Measurements from ENCODE around the gene DST. TPM values are rescaled to one million over a fixed set of nuclear protein-coding genes. Genes with fewer than 3 reads are reported as not detected.

Gene DST
- total RNA-seq, 2 experiments from 2014 or later: 3.1 to 4.4 TPM

- no peak overlapping the region for H3K27ac Mint-ChIP-seq
- ChIA-PET POLR2A (no interaction called here), CTCF (interaction anchor here (0.9 to 1.4 kb wide), 2 partner anchors 18 to 23 kb away, joined by 3 to 6 read pairs; no protein-coding TSS in a partner anchor)
- H3K4me3 Mint-ChIP-seq: no peak overlapping the region
- H3K36me3 Mint-ChIP-seq (ENCODE audit: low read depth): no peaks in the 10 kb centered on the region
- no peaks in the 10 kb centered on the region for H3K4me1 Mint-ChIP-seq
- no peak for DNase-seq
- peaks cover 4% of the 10 kb centered on the region for H3K27me3 Mint-ChIP-seq
- no peaks in the 10 kb centered on the region for H3K9me3 Mint-ChIP-seq
These were observed 5.0 kb downstream of the DST start for GRCh38 chr6:56637640-56638039.

- H3K27ac Mint-ChIP-seq: no peak overlapping the region
- ChIA-PET POLR2A (no interaction called here), CTCF (no interaction called here)
- H3K36me3 Mint-ChIP-seq (ENCODE audit: low read depth): no peaks in the 10 kb centered on the region
- no peaks in the 10 kb centered on the region for H3K4me1 Mint-ChIP-seq
- no peak overlapping the region for H3K4me3 Mint-ChIP-seq
- H3K9me3 Mint-ChIP-seq: no peaks in the 10 kb centered on the region
- no peak for DNase-seq
- H3K27me3 Mint-ChIP-seq: no peaks in the 10 kb centered on the region
These were observed 14.6 kb downstream of the DST start for GRCh38 chr6:56628105-56628504.

GRCh38 chr6:56625356-56625755 is 17.3 kb downstream of the DST start:
- no peaks in the 10 kb centered on the region for H3K4me1 Mint-ChIP-seq
- POLR2A ChIA-PET: no interaction called here
- H3K36me3 Mint-ChIP-seq (ENCODE audit: low read depth): no peaks in the 10 kb centered on the region
- H3K4me3 Mint-ChIP-seq: no peak overlapping the region
- no peak for DNase-seq
- H3K9me3 Mint-ChIP-seq: no peaks in the 10 kb centered on the region
- no peak overlapping the region for H3K27ac Mint-ChIP-seq
- H3K27me3 Mint-ChIP-seq: no peaks in the 10 kb centered on the region
- CTCF ChIA-PET: interaction anchor here (1.1 kb wide), 1 partner anchor 34 kb away, joined by 3 read pairs; no protein-coding TSS in a partner anchor

GRCh38 chr6:56624728-56625069 is 18.0 kb downstream of the DST start:
- Mint-ChIP-seq H3K9me3 (no peaks in the 10 kb centered on the region), H3K27me3 (no peaks in the 10 kb centered on the region), H3K4me1 (no peaks in the 10 kb centered on the region), H3K36me3 (ENCODE audit: low read depth) (no peaks in the 10 kb centered on the region), H3K27ac (no peak overlapping the region), H3K4me3 (no peak overlapping the region)
- DNase-seq: no peak
- POLR2A ChIA-PET: no interaction called here
- CTCF ChIA-PET: no interaction called here

- CTCF ChIA-PET: no interaction called here
These were observed 18.5 kb downstream of the DST start for GRCh38 chr6:56624046-56624727.

GRCh38 chr6:56620229-56620868 is 22.3 kb downstream of the DST start:
- ChIA-PET CTCF (no interaction called here), POLR2A (no interaction called here)
- no peak overlapping the region for H3K4me3 Mint-ChIP-seq
- H3K27ac Mint-ChIP-seq: no peak overlapping the region
- no peaks in the 10 kb centered on the region for H3K36me3 Mint-ChIP-seq (ENCODE audit: low read depth)
- H3K27me3 Mint-ChIP-seq: no peaks in the 10 kb centered on the region
- no peaks in the 10 kb centered on the region for H3K4me1 Mint-ChIP-seq
- H3K9me3 Mint-ChIP-seq: no peaks in the 10 kb centered on the region
- no peak for DNase-seq

More at GRCh38 chr6:56624046-56624727, 18.5 kb downstream of the DST start:
- POLR2A ChIA-PET: interaction anchor here (0.7 kb wide), 1 partner anchor 19 kb away, joined by 3 read pairs; no protein-coding TSS in a partner anchor
- no peak for DNase-seq
- Mint-ChIP-seq H3K9me3 (no peaks in the 10 kb centered on the region), H3K4me3 (no peak overlapping the region), H3K27me3 (no peaks in the 10 kb centered on the region), H3K4me1 (no peaks in the 10 kb centered on the region), H3K36me3 (ENCODE audit: low read depth) (no peaks in the 10 kb centered on the region), H3K27ac (no peak overlapping the region)

- H3K27ac Mint-ChIP-seq: no peak overlapping the region
- no peak overlapping the region for H3K4me3 Mint-ChIP-seq
- DNase-seq: no peak
- CTCF ChIA-PET: interaction anchor here (1.1 kb wide), 1 partner anchor 22 kb away, joined by 3 read pairs; no protein-coding TSS in a partner anchor
- POLR2A ChIA-PET: no interaction called here
- H3K36me3 Mint-ChIP-seq (ENCODE audit: low read depth): no peaks in the 10 kb centered on the region
- H3K27me3 Mint-ChIP-seq: no peaks in the 10 kb centered on the region
- H3K9me3 Mint-ChIP-seq: no peaks in the 10 kb centered on the region
- no peaks in the 10 kb centered on the region for H3K4me1 Mint-ChIP-seq
These were observed 24.6 kb downstream of the DST start for GRCh38 chr6:56618050-56618449.

- no peak for DNase-seq
- POLR2A ChIA-PET: no interaction called here
These were observed 25.7 kb downstream of the DST start for GRCh38 chr6:56616967-56617366.

GRCh38 chr6:56613247-56613851 is 29.3 kb downstream of the DST start:
- Mint-ChIP-seq H3K4me3 (no peak overlapping the region), H3K36me3 (ENCODE audit: low read depth) (no peaks in the 10 kb centered on the region), H3K27ac (no peak overlapping the region), H3K27me3 (no peaks in the 10 kb centered on the region), H3K4me1 (no peaks in the 10 kb centered on the region), H3K9me3 (no peaks in the 10 kb centered on the region)
- ChIA-PET CTCF (interaction anchor here (1.5 to 2.0 kb wide), 2 partner anchors 21 to 24 kb away, joined by 6 read pairs; no protein-coding TSS in a partner anchor), POLR2A (no interaction called here)
- DNase-seq: no peak

More at GRCh38 chr6:56616967-56617366, 25.7 kb downstream of the DST start:
- H3K36me3 Mint-ChIP-seq (ENCODE audit: low read depth): no peaks in the 10 kb centered on the region
- no peaks in the 10 kb centered on the region for H3K4me1 Mint-ChIP-seq
- no peaks in the 10 kb centered on the region for H3K9me3 Mint-ChIP-seq
- no peaks in the 10 kb centered on the region for H3K27me3 Mint-ChIP-seq
- H3K27ac Mint-ChIP-seq: no peak overlapping the region
- CTCF ChIA-PET: no interaction called here
- no peak overlapping the region for H3K4me3 Mint-ChIP-seq

- Mint-ChIP-seq H3K27me3 (peaks cover 6% of the 10 kb centered on the region), H3K9me3 (no peaks in the 10 kb centered on the region), H3K27ac (no peak overlapping the region), H3K4me3 (no peak overlapping the region), H3K36me3 (ENCODE audit: low read depth) (no peaks in the 10 kb centered on the region), H3K4me1 (no peaks in the 10 kb centered on the region)
- POLR2A ChIA-PET: no interaction called here
- CTCF ChIA-PET: no interaction called here
- no peak for DNase-seq
These were observed 34.4 kb downstream of the DST start for GRCh38 chr6:56608332-56608731.

- Mint-ChIP-seq H3K4me3 (no peak overlapping the region), H3K9me3 (no peaks in the 10 kb centered on the region), H3K36me3 (ENCODE audit: low read depth) (no peaks in the 10 kb centered on the region), H3K27ac (no peak overlapping the region), H3K4me1 (no peaks in the 10 kb centered on the region), H3K27me3 (peaks cover 6% of the 10 kb centered on the region)
- ChIA-PET CTCF (no interaction called here), POLR2A (no interaction called here)
- no peak for DNase-seq
These were observed 35.5 kb downstream of the DST start for GRCh38 chr6:56607111-56607752.

- Mint-ChIP-seq H3K4me1 (no peaks in the 10 kb centered on the region), H3K27me3 (peaks cover 6% of the 10 kb centered on the region), H3K4me3 (no peak overlapping the region), H3K27ac (no peak overlapping the region), H3K9me3 (no peaks in the 10 kb centered on the region), H3K36me3 (ENCODE audit: low read depth) (no peaks in the 10 kb centered on the region)
- ChIA-PET CTCF (no interaction called here), POLR2A (no interaction called here)
- DNase-seq: no peak
These were observed 37.3 kb downstream of the DST start for GRCh38 chr6:56605435-56605834.

GRCh38 chr6:56604186-56604585 is 38.5 kb downstream of the DST start:
- POLR2A ChIA-PET: no interaction called here
- no peak overlapping the region for H3K4me3 Mint-ChIP-seq
- H3K9me3 Mint-ChIP-seq: no peaks in the 10 kb centered on the region
- no peaks in the 10 kb centered on the region for H3K36me3 Mint-ChIP-seq (ENCODE audit: low read depth)
- CTCF ChIA-PET: interaction anchor here (1.4 to 1.5 kb wide), 2 partner anchors 10 to 13 kb away, joined by 3 to 5 read pairs; no protein-coding TSS in a partner anchor
- no peak overlapping the region for H3K27ac Mint-ChIP-seq
- DNase-seq: no peak
- H3K4me1 Mint-ChIP-seq: no peaks in the 10 kb centered on the region
- H3K27me3 Mint-ChIP-seq: peaks cover 6% of the 10 kb centered on the region

Measured in activated CD4-positive, alpha-beta T cell treated with anti-CD3 and anti-CD28 coated beads, Interleukin-2, amount 10 ng/mL, durations not matched to agents 7 days and 5 days (primary cell).